BLaER1 (cell line): ENCODE measurements around the gene TNFAIP2.

ENCODE experiments used
- H3K27ac ChIP-seq: shearing (Covaris generic); formaldehyde crosslinking; 2 replicates; pipeline ENCODE4 v1.8.1; 2022
- H3K27me3 ChIP-seq: shearing (Covaris generic); formaldehyde crosslinking; 2 replicates; pipeline ENCODE4 v1.8.1; 2022
- H3K36me3 ChIP-seq: shearing (Covaris generic); formaldehyde crosslinking; 2 replicates; pipeline ENCODE4 v1.8.1; 2022
- H3K4me1 ChIP-seq: shearing (Covaris generic); formaldehyde crosslinking; 2 replicates; pipeline ENCODE4 v1.8.1; 2022
- H3K4me2 ChIP-seq: shearing (Covaris generic); formaldehyde crosslinking; 2 replicates; pipeline ENCODE4 v1.8.1; 2022
- H3K4me3 ChIP-seq: shearing (Covaris generic); formaldehyde crosslinking; 2 replicates; pipeline ENCODE4 v1.8.1; 2022
- H3K9ac ChIP-seq: shearing (Covaris generic); formaldehyde crosslinking; 2 replicates; pipeline ENCODE4 v1.8.1; 2022
- H3K9me3 ChIP-seq: shearing (Covaris generic); formaldehyde crosslinking; 2 replicates; pipeline ENCODE4 v1.8.1; 2022
- H4K20me1 ChIP-seq: shearing (Covaris generic); formaldehyde crosslinking; 2 replicates; pipeline ENCODE4 v1.8.1; 2022
- Cebpa-rat ChIP-seq: shearing (Covaris generic); IDR thresholded peaks from 2 replicates; pipeline ENCODE4 v1.8.1; 2022

TNFAIP2 gene

DNA sequence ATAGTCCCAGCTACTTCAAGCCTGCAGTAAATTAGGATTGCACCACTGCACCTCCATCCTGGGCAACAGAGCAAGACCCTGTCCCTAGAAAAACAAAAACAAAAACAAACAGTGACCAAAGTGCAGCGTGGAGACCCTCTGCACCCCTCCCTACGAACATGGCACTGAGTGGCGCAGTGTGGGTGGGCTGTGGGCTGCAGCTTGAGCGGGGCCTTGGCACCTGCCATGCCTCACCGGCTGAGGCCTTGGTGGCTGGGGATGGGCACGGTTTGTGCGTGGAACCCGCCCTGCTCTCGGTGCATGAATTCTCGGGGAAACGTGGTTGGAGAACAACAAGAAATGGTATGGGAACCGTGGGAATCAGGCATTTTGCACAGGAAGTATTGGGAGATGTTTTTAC is 60.8 kb downstream of the TNFAIP2 start:
- Histone ChIP-seq H3K4me1 (no peaks in the 10 kb centered on the region), H3K4me2 (no peak overlapping the region), H3K36me3 (no peaks in the 10 kb centered on the region), H3K4me3 (no peak overlapping the region), H3K9me3 (peaks cover 4% of the 10 kb centered on the region), H3K27me3 (peaks cover 16% of the 10 kb centered on the region), H3K27ac (no peak overlapping the region), H4K20me1 (no peaks in the 10 kb centered on the region), H3K9ac (no peak overlapping the region)
- TF ChIP-seq Cebpa-rat, result no peak

DNA sequence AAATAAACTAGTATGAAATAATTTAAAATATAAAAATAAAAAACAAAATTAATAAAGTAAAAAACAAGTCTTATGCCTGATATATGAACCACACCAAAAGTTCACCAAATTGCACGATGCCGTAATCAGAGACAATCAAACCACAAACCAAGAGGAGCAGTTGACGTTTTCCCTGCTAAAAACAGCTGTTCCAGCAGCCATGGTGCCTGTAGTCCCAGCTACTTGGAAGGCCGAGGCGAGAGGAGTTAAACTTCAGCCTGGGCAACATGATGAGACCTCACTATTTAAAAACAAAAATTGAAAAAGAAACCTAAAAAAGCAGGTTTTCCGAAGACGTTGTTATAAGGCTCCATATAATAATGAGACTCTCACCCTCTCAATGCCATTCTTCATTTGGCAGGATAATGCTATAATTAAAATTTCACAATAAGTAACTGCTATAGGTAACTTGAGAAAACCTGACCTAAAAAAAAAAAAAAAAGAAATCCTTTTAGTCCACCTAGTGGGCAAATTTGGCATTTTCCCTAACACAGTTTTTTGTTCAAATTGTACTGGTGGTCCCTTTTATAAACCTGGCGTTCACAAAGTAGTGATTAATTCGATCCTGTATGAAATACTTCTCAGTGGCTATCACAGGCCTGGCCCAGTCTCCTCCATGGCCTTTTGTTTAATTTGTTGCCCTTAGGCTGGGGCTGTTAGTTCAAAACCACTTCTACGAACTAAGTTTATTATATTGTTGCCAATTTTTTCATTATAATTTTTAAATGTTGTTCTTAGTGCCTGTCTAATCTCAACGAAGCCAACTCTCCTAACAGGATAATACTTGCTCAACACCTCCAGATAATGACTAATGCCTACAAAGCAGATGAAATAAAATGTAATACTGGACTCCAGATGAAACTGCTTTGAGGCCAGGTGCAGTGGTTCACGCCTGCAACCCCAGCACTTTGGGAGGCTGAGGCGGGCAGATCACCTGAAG is 62.1 kb downstream of the TNFAIP2 start:
- peaks cover 16% of the 10 kb centered on the region for H3K9me3 ChIP-seq
- no peaks in the 10 kb centered on the region for H3K4me1 ChIP-seq
- no peak overlapping the region for H3K27ac ChIP-seq
- H3K9ac ChIP-seq, result no peak overlapping the region
- no peak overlapping the region for H3K4me3 ChIP-seq
- no peak overlapping the region for H3K4me2 ChIP-seq
- no peak for TF ChIP-seq Cebpa-rat
- no peaks in the 10 kb centered on the region for H4K20me1 ChIP-seq
- no peaks in the 10 kb centered on the region for H3K36me3 ChIP-seq
- H3K27me3 ChIP-seq, result peaks cover 28% of the 10 kb centered on the region

- Histone ChIP-seq H3K27ac (no peak overlapping the region), H3K4me3 (no peak overlapping the region), H3K9ac (no peak overlapping the region), H3K9me3 (peaks cover 16% of the 10 kb centered on the region), H4K20me1 (no peaks in the 10 kb centered on the region), H3K27me3 (peaks cover 28% of the 10 kb centered on the region), H3K36me3 (no peaks in the 10 kb centered on the region), H3K4me2 (no peak overlapping the region), H3K4me1 (no peaks in the 10 kb centered on the region)
- no peak for TF ChIP-seq Cebpa-rat
Observed at GRCh38 chr14:103186241-103186822, 63.1 kb downstream of the TNFAIP2 start.
